Anterior cingulate cortex (tissue), 58 donors: ENCODE data around the gene S1PR2.
"Not testable (repeated sequence)": the region's sequence is repeated elsewhere in the genome, so short reads cannot be mapped to it uniquely, and the experiment has no call there.

ENCODE experiments used
- DNase-seq, 58 donors: peaks; one replicate each; lab custom pipeline; 2025; lab: John Stamatoyannopoulos, UW

Gene S1PR2

DNA sequence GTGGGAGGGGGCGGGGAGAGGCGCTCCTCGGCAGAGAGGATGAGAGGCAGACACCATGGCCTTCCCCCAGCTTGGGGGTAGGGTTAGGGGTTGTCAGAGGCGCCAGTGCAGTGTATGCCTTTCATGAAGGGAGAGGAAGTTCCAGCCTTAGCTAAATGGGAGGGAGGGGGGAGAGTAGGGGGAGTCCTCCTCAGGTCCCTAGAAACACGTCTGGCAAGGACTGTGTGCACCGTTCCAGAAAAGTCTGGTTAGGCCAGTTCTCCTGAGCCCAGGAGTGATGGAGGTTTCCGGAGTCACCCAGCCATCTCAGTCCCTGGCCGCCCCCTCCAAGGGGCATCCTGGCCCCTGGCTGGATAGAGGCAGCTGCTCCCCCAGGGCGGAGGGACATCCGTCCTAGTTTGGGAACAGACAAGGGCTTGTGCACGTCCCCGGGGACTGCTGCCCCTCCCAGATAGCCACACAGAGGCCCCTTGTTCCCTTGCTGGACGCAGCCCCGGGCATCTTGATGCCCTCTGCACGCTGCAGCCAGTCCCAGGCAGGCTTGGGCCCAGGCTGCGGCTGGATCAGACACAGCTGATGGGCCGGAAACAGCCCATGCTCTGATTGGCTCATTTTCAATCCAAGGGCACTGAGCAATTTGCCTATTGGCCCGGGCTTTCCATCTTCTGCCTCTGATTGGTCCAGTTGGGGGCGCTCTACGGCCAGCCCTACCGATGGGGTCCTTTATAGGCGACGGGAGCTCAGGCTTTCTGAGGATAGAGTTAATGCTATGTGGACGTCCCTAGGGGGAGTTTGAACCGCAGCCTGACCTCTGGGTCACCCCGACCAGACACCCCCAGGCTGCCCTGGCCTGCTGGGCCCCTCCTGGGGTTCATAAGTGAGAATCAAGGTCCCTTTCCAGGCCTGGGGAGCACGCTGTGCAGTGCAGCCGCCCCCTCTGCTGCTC is 3.8 kb downstream of the S1PR2 start:
- DNase-seq = peak in 57 of 58 donors; percentile 19 to 97 (median 85)

DNA sequence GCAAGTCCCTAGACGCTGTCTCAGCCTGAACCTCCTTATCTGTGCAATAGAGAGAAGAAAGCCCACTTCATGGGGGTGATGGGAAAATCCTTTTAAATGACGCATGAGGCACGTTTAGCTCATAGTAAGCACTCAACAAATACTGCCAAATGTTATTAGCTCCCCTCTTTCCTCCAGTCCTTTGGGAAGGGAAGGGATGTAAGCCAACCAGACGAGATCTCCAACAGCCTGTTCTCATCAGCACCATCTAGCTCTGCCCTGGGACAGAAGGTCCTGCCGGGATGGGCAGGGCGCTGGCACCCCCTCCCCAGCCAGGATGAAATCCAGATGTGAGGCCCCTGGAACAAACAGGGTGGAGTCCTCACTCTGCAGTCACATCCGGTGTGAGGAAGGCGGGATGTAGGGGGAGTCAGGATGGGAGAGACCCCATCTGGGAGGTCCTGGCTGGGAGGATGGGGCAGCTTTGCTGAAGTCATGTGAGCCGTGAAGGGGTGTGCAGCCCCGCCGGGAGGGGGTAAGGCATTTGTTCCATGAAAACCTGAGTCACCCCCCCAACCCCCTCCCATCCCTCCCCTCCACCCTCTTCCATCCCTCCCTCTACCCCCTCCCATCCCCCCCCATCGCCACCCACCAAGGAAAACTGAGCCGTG is 4.6 kb downstream of the S1PR2 start:
- DNase-seq = peak in 14 of 58 donors; percentile 18 to 73 (median 39)

DNA sequence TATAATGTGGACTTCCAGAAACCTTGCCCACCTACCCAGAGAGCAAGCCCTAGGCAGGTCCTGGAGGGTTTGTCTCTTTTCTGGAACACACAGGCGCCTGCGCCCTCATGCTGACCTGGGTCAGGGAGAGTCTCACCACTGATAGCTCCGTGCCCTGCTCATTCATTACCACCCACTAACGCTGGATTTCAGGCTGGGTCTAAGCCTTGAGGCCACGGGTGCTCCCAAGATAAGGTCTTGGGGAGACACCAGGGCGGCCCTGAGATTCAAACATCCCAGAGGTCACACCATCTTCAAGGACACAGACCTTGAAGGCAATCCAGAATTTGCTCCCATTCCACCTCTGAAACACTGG is 5.1 kb downstream of the S1PR2 start:
- DNase-seq = no peak

DNA sequence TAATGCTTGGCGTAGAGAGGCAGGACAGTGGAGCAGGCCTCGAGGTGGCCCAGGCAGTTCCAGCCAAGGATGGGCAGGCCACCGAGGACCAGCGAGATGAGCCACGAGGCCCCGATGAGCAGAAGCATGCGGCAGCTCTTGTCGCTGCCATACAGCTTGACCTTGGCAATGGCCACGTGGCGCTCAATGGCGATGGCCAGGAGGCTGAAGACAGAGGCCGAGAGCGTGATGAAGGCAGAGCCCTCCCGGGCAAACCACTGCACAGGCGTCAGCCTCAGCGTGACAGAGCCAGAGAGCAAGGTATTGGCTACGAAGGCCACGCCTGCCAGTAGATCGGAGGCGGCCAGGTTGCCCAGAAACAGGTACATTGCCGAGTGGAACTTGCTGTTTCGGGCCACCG is 6.8 kb downstream of the S1PR2 start:
- DNase-seq = no peak

DNA sequence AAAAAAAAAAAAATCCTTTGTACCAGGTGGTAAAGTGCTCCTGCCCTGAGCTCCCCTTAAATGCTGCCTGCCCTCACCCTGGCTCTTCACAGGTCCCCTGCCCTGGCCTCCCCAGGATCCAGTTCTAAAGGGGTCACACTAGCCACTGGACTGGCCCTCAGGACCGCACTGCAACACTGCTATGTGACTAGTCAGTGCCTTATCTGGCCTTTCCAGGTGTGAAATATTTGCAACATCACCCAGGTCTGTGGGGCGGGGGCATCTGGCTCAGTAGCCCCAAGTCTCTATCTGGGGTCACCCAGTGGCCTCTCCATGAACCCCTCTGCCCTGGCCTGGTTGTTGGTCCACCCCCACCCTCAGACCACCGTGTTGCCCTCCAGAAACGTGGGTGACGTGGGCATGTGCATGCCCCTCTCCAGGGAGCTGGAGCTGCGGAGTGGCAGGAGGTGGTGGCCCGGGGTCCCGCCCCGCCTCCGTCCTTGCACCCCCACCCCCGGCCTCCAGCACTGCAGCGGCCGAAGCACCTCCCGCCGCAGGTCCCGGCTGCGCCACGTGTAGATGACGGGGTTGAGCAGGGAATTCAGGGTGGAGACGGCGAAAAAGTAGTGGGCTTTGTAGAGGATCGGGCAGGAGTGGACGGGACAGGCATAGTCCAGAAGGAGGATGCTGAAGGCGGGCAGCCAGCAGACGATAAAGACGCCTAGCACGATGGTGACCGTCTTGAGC is 7.5 kb downstream of the S1PR2 start:
- DNase-seq = no peak

DNA sequence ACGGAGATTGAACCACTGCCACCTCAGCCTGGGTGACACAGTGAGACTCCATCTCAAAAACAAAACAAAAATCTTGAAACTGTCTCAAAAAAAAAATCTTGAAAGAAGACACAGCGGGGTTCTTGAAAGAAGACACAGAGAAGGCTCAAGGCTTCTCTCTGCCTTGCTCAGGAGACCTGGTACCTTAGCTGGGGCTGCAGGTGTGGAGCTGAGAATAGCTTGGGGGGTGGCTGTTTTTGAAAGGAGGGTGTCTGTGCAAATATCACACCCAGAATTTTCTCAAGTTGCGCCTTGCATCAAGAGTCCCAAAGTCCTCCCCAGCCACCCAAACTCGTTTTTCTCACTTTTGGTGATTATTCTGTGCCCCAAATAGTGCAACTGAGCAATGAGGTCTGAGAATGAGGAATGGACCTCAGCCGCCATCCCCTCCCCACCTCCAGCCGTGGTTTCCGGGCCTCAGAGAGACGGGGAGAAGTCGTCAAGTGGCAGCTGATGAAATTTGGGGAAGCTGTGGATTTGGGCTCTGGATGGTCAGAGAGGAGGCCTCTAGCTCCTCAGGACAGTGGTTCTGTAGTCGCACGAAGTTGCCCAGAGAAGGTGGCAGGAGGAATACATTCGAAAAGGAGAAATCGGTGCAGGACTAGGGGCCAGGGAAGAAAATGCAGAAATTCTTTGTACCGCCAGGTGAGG is 8.8 kb downstream of the S1PR2 start:
- peak in 2 of 58 donors; percentile 3 for DNase-seq

DNA sequence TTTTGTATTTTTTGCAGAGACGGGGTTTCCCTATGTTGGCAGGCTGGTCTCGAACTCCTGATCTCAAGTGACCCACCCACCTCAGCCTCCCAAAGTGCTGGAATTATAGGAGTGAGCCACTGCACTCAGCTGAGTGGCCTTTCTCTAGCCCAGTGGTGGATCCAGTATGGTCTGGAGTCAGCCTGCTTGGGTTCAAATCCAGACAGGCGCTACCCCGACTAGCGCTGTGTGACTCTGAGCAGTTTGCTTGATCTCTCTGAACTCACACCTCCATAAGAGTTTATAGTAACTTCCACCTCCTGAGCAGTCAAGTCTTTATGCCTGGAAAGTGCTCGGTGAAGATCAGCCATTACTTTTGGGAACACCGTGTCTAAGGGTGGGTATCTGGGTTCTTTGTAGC is 10.4 kb downstream of the S1PR2 start:
- DNase-seq = no peak

DNA sequence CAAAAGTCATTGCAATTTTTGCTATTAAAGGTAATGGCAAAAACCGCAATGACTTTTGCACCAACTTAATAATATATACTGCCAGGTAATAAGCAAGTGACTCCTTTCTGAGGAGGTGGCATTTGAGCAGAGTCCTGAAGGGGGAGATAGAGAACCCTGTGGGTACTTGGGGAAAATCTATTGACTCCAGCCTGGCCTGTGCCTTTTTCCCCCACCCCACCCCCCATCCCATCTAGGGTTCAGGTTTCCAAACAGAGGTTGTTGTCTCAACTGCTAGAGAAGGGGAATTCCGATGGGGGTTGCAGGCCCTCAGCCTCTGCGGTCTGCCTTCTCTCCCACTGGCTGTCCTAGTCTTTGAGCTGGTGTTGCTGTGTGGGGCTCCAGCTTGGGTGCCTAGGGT is 11.5 kb downstream of the S1PR2 start:
- DNase-seq = no peak

DNA sequence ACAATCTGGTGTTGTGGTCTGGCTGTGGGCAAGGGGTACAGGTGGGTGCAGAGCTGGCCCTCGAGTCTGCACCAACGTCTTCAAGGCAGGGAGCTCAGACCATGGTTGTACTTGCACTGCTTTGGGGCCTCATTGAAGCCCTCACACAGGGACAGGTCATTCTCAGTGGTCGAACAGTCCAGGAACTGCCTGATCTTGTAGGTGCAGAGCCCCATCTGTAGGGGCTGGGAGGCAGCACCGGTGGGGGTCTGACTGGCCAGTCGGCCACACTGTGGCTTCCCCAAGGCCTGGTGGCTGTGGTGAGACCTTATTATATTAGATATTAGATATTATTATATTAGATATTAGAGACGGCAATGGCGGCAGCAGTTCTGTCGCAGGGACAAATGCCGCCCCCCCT is 14.0 kb downstream of the S1PR2 start:
- no peak for DNase-seq

DNA sequence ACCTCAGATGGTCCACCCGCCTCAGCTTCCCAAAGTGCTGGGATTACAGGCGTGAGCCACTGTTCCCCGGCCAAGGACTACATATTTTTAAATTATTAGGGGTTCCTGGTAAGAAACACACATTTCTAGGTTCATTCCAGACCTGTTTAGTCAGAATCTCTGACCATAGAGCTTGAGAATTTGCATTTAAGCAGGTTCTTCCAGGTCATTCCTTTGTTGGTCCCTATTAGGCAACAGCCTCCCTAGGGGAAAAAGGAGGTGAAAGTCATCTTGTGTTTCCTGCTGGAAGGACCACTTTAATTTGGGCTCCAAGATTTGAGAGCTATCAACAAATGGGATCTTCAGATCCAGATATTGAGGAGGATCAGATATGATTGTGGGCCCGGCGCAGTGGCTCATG is 16.3 kb downstream of the S1PR2 start:
- DNase-seq = no peak

DNA sequence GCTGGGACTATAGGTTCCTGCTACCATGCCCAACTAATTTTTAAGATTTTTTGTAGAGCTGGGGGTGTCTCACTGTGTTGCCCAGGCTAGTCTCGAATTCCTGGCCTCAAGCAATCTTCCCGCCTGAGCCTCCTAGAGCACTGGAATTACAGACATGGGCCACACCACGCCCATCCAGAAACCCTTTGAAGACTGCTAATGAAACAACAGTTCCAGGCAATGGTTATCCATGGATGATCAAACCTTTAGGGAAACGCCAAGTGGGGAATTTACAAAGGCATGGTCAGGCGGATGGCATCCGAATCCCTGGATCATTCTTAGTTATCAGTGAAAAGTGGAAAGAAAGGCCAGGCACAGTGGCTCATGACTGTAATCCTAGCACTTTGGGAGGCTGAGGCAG is 19.4 kb downstream of the S1PR2 start:
- no peak for DNase-seq

DNA sequence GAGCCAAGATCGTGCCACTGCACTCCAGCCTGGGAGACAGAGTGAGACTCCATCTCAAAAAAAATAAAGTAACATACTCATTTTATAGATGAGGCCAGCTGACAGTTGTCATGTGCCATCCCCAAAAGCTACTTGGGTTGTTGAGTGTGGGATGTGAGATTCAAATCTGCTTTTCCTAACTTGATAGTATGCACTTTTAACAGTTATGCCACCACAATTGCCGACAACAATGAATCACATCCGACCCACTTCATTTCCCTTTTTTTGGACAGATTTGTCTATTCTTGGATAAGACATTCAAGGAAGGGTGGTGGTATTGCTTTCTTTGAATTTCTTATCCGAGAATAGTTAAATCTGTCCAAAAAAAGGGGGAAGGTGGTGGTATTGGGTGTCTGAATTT is 20.1 kb downstream of the S1PR2 start:
- DNase-seq = peak in 1 of 58 donors; percentile 5

DNA sequence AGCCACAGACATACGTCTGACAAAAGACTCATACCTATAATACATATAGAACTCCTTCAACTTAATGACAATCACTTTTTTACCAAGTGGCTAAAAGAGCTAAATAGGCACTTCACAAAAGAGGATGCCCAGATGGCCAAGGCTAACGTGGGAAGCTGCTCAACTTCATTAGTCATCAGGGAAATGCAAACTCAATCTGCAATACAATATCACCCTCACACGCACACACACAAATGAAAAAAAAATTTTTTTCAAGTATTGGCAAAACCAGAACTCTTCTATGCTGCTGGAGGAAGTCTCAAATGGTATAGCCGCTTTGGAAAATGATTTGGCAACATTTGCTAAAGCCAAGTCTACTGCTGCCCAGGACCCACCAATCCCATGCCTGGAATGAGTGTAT is 21.8 kb downstream of the S1PR2 start:
- DNase-seq = peak in 4 of 58 donors; percentile 5 to 35 (median 19)

DNA sequence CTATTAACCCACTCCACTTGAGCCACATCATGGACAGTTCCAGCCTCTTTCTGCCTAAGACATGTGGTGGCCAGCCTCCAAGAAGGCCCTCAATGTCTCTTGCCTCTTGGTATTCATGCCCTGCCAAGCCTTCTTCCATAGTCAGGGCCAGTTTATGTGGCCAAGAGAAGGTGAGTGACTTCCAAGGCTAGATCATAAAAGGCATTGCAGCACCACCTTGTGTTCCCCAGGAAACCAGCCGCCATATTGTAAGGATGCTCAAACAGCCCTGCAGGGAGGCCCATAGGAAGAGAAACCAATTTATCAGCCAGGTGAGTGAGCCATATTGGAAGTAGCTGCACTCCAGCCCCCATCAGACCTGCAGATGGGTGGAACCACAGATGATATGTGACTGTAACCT is 24.1 kb downstream of the S1PR2 start:
- DNase-seq = no peak

DNA sequence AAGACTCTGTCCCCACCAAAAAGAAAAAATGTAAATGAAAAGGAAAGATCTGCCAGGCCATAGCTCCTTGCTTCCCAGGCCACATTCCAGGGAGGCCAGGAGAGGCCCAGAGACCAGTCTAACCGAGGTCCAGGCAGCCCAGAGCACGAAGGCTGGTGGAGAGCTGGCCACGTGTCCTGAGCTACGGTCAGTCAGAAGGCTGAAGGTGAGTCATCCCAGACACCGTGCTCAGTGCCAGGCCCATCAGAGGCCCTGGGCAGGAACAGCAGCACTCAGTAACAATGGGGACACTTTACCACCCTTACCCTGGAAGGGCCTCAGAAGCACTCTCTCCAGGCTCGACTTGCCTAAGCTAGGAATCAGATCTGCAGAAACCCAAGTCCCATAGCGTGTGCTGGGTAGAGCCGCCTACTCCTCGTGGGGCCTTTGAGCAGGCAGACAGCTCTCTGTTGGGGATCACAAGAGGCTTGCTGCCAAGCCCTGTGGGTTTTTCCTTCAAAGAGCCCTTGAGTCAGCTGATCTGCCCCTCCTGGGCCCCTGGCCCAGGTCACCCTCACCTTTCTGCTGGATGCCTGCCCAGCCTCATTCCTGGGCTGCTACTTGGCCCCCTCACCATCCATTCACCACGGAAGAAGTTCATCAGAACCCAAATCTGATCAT is 24.8 kb downstream of the S1PR2 start:
- no peak for DNase-seq

DNA sequence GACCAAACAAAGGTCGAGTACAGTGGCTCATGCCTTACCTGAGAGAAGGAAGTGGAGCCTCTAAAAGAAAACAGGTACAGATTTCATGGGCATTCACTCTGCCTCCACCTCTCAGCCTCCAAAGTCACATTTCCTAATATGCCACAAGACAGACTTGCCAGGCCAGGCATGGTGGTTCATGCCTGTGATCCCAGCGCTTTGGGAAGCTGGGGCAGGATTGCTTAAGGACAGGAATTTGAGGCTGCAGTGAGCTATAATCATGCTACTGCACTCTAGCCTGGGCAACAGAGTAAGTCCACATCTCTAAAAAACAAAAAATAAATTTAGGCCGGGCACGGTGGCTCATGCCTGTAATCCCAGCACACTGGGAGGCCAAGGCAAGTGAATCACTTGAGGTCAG is 25.5 kb downstream of the S1PR2 start:
- no peak for DNase-seq

DNA sequence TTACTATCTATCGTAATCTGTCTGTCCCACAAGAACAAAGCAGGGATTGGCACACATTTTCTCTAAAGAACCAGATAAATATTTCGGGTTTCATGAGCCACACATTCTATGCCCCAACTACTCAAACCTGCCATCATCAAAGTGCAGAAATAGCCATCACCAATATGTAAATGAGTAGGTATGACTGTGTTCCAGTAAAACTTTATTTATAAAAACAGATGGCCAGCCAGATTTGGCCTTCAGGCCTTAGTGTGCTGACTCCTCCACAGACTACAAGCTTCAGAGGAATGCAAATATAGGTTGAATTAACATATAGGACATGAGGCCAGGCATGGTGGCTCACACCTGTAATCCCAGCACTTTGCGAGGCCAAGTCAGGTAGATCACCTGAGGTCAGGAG is 27.4 kb downstream of the S1PR2 start:
- DNase-seq = no peak

DNA sequence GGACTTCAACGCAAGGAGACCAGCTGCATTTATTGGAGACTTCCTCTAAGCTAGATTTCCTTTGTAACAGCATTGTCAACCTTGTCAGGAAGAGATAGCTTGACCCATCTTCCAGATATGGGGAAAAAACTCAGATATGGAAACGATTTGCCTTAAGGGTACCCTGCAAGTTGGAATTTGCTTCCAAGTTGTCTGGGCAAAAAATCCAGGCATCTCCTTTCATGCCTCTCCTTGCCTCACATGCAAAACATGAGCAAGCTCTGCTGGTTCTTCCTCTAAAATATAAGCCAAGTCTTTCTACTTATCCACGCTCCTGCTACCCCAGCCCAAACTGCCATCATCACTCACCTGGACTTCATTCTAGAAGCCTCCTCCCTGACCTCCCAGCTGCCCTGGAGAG is 30.0 kb downstream of the S1PR2 start:
- no peak for DNase-seq

DNA sequence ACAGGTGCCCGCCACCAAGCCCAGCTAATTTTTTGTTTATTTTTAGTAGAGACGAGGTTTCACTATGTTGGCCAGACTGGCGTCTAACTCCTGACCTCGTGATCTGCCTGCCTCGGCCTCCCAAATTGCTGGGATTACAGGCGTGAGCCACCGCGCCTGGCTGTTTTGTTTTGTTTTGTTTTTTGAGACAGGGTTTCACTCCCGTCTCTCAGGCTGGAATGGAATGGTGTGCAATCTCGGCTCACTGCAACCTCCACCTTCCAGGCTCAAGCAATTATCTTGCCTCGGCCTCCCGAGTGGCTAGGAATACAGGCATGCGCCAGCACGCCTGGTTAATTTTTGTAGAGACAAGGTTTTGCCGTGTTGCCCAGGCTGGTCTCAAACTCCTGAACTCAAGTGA is 31.0 kb downstream of the S1PR2 start:
- not testable (repeated sequence) for DNase-seq
